ENCODE results near the gene DARS1.
A peak's percentile ranks its signal among the peaks of the same experiment; 100 is the strongest.

The DARS1 gene

DNA sequence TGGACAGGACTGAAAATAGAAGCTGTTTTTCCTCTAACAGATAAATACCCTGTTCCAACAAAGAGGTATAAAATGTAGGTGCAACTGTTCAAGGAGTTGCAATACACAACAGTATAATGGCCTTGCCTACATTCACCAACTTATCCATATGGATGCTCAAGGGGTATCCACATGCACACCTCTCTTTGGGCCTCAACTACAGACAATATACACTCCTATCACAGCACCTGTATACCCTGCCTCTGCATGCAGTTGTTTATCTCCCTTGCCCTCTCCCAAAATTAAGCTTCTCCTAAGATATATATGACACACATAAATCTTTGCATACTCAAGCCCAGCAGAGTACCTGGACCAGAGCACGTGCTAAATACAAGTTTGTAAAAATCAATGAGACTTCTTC, 37.3 kb downstream of the DARS1 start:
- Histone ChIP-seq H3K4me3 (ENCODE audit: low read depth, low read length) (no peak overlapping the region), H3K36me3 (ENCODE audit: control insufficient read depth in 2 of 2, insufficient read depth in 1 of 2, low read length in 2 of 2) (peaks cover 0 to 9% of the 10 kb centered on the region in 2 experiments), H3K9me3 (ENCODE audit: control insufficient read depth, insufficient read depth, low read depth, low read length) (no peaks in the 10 kb centered on the region), H3K27ac (ENCODE audit: extremely low read depth, low read depth, low read length) (peak overlapping the region; percentile 29; the same call in 1 of the 2 replicates), H3K4me1 (ENCODE audit: control insufficient read depth, insufficient read depth, low read length) (peaks cover 23% of the 10 kb centered on the region)
- TF ChIP-seq ZFP69B (tag by site-specific recombination; IDR thresholded peaks at IDR 0.05) (no peak), ZNF621 (tag by site-specific recombination; IDR thresholded peaks at IDR 0.05) (no peak), ZNF830 (tag by site-specific recombination; IDR thresholded peaks at IDR 0.05; ENCODE audit: low read depth) (no peak), KLF10 (tag by site-specific recombination; IDR thresholded peaks at IDR 0.05) (no peak), SP2 (tag by site-specific recombination; IDR thresholded peaks at IDR 0.05) (no peak), PRDM1 (tag by site-specific recombination; IDR thresholded peaks at IDR 0.05) (no peak), ZNF140 (tag by site-specific recombination; IDR thresholded peaks at IDR 0.05) (no peak), ZIC2 (tag by site-specific recombination; IDR thresholded peaks at IDR 0.05) (no peak), ZNF629 (tag by site-specific recombination; IDR thresholded peaks at IDR 0.05) (no peak), ZNF777 (tag by site-specific recombination; IDR thresholded peaks at IDR 0.05; ENCODE audit: borderline replicate concordance) (no peak), OSR2 (tag by site-specific recombination; IDR thresholded peaks at IDR 0.05) (no peak), ZNF214 (tag by site-specific recombination; IDR thresholded peaks at IDR 0.05; ENCODE audit: borderline replicate concordance) (no peak), ZNF473 (tag by site-specific recombination; IDR thresholded peaks at IDR 0.05) (no peak), SP3 (tag by site-specific recombination; IDR thresholded peaks at IDR 0.05) (no peak)
- TF ChIP-seq, protein P1, sequence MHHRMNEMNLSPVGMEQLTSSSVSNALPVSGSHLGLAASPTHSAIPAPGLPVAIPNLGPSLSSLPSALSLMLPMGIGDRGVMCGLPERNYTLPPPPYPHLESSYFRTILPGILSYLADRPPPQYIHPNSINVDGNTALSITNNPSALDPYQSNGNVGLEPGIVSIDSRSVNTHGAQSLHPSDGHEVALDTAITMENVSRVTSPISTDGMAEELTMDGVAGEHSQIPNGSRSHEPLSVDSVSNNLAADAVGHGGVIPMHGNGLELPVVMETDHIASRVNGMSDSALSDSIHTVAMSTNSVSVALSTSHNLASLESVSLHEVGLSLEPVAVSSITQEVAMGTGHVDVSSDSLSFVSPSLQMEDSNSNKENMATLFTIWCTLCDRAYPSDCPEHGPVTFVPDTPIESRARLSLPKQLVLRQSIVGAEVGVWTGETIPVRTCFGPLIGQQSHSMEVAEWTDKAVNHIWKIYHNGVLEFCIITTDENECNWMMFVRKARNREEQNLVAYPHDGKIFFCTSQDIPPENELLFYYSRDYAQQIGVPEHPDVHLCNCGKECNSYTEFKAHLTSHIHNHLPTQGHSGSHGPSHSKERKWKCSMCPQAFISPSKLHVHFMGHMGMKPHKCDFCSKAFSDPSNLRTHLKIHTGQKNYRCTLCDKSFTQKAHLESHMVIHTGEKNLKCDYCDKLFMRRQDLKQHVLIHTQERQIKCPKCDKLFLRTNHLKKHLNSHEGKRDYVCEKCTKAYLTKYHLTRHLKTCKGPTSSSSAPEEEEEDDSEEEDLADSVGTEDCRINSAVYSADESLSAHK (tag by site-specific recombination; IDR thresholded peaks at IDR 0.05): no peak
- TF ChIP-seq, protein P2, sequence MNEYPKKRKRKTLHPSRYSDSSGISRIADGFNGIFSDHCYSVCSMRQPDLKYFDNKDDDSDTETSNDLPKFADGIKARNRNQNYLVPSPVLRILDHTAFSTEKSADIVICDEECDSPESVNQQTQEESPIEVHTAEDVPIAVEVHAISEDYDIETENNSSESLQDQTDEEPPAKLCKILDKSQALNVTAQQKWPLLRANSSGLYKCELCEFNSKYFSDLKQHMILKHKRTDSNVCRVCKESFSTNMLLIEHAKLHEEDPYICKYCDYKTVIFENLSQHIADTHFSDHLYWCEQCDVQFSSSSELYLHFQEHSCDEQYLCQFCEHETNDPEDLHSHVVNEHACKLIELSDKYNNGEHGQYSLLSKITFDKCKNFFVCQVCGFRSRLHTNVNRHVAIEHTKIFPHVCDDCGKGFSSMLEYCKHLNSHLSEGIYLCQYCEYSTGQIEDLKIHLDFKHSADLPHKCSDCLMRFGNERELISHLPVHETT (tag by site-specific recombination; IDR thresholded peaks at IDR 0.05): no peak
- TF ChIP-seq, protein P3, sequence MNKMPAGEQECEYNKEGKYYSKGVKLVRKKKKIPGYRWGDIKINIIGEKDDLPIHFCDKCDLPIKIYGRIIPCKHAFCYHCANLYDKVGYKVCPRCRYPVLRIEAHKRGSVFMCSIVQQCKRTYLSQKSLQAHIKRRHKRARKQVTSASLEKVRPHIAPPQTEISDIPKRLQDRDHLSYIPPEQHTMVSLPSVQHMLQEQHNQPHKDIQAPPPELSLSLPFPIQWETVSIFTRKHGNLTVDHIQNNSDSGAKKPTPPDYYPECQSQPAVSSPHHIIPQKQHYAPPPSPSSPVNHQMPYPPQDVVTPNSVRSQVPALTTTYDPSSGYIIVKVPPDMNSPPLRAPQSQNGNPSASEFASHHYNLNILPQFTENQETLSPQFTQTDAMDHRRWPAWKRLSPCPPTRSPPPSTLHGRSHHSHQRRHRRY (tag by site-specific recombination; IDR thresholded peaks at IDR 0.05): no peak
- TF ChIP-seq, protein P4, sequence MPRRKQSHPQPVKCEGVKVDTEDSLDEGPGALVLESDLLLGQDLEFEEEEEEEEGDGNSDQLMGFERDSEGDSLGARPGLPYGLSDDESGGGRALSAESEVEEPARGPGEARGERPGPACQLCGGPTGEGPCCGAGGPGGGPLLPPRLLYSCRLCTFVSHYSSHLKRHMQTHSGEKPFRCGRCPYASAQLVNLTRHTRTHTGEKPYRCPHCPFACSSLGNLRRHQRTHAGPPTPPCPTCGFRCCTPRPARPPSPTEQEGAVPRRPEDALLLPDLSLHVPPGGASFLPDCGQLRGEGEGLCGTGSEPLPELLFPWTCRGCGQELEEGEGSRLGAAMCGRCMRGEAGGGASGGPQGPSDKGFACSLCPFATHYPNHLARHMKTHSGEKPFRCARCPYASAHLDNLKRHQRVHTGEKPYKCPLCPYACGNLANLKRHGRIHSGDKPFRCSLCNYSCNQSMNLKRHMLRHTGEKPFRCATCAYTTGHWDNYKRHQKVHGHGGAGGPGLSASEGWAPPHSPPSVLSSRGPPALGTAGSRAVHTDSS (tag by site-specific recombination; IDR thresholded peaks at IDR 0.05): no peak
- TF ChIP-seq, protein P5, sequence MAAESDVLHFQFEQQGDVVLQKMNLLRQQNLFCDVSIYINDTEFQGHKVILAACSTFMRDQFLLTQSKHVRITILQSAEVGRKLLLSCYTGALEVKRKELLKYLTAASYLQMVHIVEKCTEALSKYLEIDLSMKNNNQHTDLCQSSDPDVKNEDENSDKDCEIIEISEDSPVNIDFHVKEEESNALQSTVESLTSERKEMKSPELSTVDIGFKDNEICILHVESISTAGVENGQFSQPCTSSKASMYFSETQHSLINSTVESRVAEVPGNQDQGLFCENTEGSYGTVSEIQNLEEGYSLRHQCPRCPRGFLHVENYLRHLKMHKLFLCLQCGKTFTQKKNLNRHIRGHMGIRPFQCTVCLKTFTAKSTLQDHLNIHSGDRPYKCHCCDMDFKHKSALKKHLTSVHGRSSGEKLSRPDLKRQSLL (tag by site-specific recombination; IDR thresholded peaks at IDR 0.05): no peak
- POLR2A ChIA-PET: no interaction called here
- CTCF ChIA-PET: no interaction called here

DNA sequence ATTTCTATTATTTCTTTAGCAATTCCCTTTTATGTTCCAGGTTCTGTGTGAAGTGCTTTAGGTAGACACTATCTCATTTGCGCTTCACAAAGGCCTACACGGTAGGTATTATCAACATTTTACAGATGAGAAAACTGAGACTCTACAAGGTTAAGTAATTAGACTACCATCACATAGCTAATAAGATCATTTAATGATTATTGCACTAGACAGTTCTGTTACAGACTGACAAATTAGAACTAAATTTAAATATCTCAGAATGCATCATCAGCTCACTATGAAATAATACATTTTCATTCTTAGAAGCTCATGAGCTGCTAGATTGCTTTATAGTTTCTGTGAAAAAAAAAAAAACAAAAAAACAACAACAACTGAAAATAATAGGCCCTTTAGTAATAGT, 37.9 kb downstream of the DARS1 start:
- ChIA-PET CTCF (interaction anchor here (0.6 kb wide), 1 partner anchor 424 kb away, joined by 3 read pairs; no protein-coding TSS in a partner anchor), POLR2A (no interaction called here)
- Histone ChIP-seq H3K9me3 (ENCODE audit: control insufficient read depth, insufficient read depth, low read depth, low read length) (no peaks in the 10 kb centered on the region), H3K4me1 (ENCODE audit: control insufficient read depth, insufficient read depth, low read length) (peaks cover 23% of the 10 kb centered on the region), H3K27ac (ENCODE audit: extremely low read depth, low read depth, low read length) (no peak overlapping the region), H3K36me3 (ENCODE audit: control insufficient read depth in 2 of 2, insufficient read depth in 1 of 2, low read length in 2 of 2) (peaks cover 4 to 11% of the 10 kb centered on the region in 2 experiments), H3K4me3 (ENCODE audit: low read depth, low read length) (no peak overlapping the region)
- TF ChIP-seq, protein P6, sequence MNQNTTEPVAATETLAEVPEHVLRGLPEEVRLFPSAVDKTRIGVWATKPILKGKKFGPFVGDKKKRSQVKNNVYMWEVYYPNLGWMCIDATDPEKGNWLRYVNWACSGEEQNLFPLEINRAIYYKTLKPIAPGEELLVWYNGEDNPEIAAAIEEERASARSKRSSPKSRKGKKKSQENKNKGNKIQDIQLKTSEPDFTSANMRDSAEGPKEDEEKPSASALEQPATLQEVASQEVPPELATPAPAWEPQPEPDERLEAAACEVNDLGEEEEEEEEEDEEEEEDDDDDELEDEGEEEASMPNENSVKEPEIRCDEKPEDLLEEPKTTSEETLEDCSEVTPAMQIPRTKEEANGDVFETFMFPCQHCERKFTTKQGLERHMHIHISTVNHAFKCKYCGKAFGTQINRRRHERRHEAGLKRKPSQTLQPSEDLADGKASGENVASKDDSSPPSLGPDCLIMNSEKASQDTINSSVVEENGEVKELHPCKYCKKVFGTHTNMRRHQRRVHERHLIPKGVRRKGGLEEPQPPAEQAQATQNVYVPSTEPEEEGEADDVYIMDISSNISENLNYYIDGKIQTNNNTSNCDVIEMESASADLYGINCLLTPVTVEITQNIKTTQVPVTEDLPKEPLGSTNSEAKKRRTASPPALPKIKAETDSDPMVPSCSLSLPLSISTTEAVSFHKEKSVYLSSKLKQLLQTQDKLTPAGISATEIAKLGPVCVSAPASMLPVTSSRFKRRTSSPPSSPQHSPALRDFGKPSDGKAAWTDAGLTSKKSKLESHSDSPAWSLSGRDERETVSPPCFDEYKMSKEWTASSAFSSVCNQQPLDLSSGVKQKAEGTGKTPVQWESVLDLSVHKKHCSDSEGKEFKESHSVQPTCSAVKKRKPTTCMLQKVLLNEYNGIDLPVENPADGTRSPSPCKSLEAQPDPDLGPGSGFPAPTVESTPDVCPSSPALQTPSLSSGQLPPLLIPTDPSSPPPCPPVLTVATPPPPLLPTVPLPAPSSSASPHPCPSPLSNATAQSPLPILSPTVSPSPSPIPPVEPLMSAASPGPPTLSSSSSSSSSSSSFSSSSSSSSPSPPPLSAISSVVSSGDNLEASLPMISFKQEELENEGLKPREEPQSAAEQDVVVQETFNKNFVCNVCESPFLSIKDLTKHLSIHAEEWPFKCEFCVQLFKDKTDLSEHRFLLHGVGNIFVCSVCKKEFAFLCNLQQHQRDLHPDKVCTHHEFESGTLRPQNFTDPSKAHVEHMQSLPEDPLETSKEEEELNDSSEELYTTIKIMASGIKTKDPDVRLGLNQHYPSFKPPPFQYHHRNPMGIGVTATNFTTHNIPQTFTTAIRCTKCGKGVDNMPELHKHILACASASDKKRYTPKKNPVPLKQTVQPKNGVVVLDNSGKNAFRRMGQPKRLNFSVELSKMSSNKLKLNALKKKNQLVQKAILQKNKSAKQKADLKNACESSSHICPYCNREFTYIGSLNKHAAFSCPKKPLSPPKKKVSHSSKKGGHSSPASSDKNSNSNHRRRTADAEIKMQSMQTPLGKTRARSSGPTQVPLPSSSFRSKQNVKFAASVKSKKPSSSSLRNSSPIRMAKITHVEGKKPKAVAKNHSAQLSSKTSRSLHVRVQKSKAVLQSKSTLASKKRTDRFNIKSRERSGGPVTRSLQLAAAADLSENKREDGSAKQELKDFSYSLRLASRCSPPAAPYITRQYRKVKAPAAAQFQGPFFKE (tag by site-specific recombination; IDR thresholded peaks at IDR 0.05; ENCODE audit: borderline replicate concordance): no peak
- TF ChIP-seq ZFP69B (tag by site-specific recombination; IDR thresholded peaks at IDR 0.05): no peak
- TF ChIP-seq ZNF16 (tag by site-specific recombination; IDR thresholded peaks at IDR 0.05; ENCODE audit: low read depth): no peak
- TF ChIP-seq ZNF302 (tag by site-specific recombination; IDR thresholded peaks at IDR 0.05; ENCODE audit: low read depth): no peak

Measured in HEK293 (cell line).